Stimulated activated CD8-positive, alpha-beta memory T cell treated with anti-CD3 and anti-CD28 coated beads, Interleukin-12 subunit alpha, Interleukin-12 subunit beta, amount 100 ng/mL, for 24 hours (primary cell): ENCODE results near the gene ATP8B4.
"Not testable (repeated sequence)": the region's sequence is repeated elsewhere in the genome, so short reads cannot be mapped to it uniquely, and the experiment has no call there.

Experiments
- DNase-seq: peaks from one replicate; pipeline ENCODE4 v3.0.0-alpha.2; 2020; ENCODE audit errors: extremely low read depth

ATP8B4 gene

DNA sequence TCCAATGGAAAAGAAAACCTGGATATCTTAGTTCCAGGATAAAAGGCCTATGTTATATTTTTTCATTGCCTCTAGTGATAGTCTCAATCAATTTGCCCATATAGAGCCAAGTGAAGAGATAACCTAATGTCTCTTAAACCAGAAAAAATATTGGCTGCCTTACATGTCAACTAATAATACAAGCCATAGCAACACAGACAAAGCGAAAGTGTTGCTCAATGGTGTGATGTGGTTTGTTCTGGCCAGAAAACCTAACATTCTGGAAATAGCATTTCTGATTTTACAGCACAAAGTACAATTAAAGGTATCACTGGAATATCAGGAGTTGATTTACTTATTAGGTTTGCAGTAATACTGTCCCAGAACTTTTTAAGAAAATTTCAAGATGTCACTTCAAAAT is 101.5 kb downstream of the ATP8B4 start:
- no peak for DNase-seq

DNA sequence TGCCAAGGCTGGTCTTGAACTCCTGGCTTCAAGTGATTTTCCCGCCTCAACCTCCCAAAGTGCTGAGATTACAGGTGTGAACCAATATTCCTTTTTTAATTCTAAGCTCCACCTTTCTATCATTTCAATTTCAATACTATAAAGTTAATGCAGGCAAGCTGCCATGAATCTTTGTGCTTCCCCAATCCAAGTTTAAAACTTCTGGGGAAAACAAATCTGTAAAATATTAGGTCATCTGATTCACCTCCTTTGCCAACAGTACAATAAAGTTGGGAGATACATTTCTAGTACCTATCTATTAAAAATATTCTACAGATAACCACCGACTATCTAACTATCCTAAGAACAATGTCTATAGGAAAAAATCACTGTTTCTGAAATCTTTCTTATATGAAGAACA is 102.1 kb downstream of the ATP8B4 start:
- DNase-seq: no peak

DNA sequence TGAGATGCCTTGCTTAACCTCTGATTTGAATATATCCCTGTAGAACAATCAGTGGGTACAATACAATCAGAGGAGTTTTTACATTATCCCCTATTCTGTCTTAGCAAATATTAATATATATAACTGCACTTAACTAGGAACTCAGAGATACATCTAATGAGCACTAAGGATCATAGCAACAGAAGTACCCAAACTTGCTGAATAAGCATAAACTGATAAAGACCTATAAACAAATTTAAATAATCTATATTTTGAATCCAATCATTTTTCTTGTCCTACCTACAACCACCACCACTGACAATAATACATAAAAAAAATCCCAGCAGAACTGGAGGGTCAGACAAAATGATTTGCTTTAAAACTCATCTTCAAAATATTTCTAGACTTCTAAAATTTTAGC is 106.2 kb downstream of the ATP8B4 start:
- no peak for DNase-seq

DNA sequence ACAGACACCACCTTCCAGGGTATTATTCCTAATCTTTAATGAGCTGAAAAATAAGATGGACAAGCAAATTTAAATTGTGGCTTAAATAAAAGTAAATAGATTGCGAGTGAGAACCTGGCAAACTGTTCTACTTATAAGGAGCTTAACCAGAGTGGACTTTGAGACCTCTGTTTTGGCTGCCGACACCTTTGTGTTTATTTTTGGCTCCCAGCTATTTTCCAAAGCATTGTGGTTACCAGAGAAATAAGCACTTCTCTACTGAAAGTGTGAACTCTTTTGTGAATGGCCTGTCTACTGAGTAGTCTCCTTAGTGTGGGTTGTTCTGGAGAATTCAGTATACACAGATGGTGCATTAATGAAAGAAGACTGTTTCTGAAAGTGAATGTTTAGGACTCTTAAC is 109.4 kb downstream of the ATP8B4 start:
- DNase-seq: no peak

DNA sequence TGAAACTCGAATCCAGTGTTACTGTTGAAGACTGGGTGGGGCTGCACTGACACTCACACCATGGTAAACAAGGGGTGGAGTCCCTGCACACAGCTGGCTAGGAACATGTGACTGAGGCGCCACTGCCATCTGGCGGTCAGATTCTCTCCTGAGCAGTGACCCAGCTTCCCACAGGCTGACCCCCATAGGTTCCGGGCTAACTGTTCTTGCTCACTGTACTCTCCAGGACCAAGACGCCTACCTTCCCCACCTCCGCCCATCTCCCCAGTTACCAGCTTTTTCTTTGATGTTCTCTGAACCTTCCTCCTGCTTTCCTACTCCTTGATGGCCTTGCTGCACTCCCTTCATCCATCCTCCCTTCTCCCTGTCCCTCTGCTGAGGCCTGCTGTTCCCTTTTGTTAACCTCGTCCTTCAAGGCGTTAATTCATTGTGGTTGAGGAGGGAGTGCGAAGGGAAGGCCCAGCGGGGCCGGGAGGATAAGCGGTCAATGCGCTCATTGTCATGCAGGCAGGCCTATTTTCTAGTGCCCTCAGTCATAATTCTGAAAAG is 115.2 kb downstream of the ATP8B4 start:
- DNase-seq: peak; percentile 1

DNA sequence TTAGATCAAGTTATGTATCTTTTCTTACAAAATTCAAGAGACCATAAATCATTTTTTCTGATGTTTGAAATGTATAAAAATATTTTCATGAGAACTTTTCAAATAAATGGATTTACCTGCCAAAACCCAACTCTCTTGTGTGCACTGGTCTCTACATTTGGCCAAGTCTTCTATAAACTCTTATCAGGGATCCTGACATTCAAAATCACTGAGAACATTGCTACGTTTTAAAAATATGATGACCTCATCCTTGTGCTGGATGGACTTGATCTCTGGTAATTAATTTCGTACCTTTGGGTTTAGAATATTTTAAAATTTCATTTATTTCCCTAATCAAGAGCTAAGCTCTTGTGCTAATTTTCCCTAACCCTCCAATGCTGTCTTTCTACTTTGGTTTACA is 127.4 kb downstream of the ATP8B4 start:
- DNase-seq: no peak

DNA sequence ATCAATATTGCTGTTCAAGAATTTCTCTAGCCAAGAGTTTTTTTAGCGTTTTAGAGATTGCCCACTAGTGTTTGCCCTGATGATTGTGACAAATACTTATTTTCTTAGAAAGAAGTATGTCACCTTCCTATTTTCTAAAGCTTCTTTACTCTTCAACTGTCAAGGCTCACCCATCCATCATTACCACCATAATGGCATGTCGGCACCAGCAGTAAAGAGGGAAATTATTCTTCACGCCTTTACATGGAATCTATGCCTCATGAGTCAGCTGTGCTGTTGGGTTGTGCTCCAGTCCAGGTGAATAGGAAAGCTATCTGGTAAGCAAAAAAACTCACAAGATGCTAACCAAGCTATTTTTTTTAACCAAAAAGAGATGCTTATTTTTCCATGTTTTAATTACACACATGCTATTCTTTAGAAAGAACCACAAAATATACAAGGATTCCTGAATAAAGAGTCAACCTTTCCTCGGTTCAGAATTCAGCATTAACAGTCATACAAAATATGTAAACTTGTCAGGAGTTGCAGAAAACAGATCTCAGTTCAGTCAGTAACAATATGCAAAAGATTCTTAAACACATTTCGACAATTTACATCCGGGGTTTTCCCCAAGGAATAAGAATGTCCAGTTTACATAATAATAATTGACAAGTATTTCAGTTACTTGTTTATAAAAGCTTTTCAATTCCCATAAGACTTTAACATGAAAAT is 128.0 kb downstream of the ATP8B4 start:
- no peak for DNase-seq

DNA sequence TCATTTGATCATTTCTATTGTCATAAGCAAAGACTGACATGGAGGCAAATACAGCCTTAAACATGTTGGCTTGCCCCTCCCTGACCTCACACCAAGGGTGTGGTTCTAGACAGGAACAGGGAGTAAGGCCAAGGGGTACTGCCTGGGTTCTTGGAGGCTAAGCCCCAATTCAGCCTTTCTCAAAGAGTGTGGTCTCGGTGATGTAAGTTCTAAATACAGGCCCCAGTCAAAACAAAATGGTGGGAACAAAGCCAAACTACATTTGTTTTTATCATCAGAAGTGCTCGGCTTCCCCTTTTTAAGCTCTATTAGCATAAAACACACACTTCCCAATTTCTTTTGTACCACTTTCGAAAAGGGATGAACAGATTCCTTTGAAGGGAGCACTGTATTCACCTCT is 129.5 kb downstream of the ATP8B4 start:
- DNase-seq: no peak

DNA sequence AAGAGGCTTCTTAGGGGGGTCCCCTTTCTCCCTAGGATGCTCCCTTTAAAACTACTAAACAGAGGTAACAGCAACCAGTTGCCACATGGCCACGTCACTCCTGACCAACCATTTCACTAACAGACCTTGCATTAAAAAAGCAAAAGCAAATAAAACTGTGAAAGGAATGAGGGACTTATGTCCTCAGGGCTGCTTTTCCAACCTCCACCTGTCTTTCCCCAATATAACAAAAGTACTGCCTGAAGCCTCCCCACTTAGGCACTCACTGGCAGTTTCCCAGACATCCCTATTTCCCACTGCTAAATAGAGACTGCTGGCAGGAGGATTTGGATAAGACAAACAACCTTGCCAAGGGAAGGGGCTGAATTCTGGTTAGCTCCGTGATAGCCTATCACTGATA is 130.3 kb downstream of the ATP8B4 start:
- no peak for DNase-seq

DNA sequence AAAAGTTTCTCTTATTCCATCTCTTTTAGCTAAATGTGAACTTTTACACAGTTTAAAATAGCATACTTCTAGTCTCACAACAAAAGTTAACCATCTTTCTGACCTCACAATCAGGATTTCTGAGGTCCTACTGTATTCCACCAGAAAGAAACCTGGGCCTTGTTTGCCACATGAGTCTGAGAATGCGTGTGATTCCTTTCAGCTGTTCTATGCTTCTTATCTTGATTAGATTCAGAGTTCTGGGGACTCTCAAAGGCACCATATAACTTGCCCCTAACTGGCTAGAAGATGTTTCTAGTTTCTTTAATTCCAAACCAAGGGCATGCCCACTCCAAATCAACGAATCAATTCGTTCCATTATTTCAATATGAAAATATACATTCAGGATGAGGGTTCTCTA is 131.1 kb downstream of the ATP8B4 start:
- no peak for DNase-seq

DNA sequence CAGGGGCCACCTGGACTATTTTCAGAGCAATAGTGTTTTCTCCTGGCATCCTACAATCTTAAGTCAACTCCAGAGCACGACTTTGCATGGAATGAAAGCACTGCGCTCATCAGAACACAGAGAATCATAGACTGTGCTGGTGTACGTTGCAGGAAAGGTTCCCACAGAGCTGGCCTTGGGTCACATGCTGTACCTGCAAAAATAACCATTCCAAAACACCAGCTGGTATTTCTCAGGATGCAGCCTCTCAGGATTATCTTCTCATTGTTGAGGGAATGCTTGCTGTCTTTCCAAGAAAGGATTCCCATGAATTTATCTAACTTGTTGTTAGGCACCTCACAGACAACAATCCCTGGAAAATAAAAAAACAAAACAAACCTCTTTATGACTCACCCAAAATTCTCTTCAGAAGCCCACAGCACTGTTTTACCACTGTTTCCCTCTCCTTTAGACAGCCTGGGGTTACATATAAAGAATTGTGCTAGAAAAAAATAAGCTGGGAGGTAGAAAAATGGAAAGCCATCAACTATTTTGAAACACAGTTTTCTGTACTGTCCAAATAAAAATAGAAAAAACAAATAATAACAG is 131.7 kb downstream of the ATP8B4 start:
- no peak for DNase-seq

DNA sequence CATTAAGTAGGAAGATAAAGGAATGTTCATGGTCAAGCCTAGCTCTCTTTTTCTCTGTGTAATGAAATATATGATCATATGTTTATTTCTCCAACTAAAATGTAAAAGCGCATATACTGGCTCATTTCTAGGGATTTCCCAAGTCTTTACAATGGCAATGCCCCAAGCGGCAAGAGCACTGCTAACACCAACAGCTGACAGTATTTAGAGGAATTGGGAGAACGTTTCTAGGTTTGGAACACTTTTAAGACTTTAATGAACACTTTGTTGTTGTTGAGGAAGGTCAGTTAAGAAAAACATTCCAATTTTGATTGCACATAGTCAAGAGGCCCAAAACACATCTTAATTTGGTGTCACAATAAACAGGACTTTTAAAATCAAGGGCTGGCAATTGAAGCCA is 132.7 kb downstream of the ATP8B4 start:
- no peak for DNase-seq

DNA sequence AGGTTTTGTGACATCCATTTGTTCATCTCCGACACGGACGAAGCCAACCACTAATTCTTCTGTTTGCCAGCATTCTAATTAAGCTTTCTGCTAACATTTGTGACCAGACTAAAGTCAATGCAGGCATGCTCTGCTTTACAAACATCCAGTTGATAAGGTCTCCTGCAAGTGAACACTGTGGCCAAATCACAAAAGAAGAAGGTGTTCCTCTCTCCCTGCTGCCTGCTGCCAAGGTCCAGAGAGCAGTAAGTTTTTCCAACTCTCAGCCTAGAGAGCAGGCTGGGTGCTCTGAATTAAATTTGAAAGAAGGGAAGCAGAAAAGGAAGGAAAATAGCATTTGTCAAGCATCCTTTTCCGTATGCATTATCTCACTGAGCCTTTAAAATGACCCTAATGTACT is 133.6 kb downstream of the ATP8B4 start:
- no peak for DNase-seq

DNA sequence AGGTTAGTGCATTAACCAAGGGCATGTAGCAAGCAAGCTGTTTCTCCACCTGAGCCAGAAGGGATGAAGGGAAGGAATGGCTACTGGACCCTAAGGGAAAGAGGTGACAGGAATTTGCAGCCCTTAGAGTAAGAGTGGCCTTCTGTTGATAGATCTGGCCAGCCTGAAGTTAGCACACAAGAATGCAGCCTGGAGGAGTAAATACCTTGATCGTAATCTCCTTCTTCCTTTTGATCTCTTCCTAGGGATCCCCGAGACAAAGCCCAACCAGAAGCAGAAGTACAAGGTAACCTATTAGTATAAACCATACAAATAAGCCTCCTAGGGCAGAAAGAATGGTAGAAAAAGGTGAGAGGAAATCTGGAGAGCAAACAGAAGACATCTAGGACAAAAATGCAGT is 134.6 kb downstream of the ATP8B4 start:
- no peak for DNase-seq

DNA sequence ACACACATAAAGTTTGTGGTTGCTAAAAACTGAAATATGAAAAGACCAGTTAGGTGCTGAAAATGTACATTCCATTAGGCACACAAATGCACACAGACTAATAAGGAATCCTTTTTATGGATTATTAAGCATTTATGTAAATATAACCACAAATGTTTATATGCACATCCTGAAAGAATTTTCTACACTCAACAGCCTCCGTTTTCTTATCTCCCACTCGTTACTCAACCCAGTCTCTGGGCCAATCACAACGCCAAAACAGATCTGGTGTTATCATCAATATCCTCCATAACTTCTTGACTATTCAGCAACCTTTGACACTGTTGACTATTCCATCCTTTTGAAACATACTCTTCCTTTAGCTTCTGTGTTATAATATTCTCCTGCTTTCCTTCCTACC is 136.4 kb downstream of the ATP8B4 start:
- DNase-seq: no peak

DNA sequence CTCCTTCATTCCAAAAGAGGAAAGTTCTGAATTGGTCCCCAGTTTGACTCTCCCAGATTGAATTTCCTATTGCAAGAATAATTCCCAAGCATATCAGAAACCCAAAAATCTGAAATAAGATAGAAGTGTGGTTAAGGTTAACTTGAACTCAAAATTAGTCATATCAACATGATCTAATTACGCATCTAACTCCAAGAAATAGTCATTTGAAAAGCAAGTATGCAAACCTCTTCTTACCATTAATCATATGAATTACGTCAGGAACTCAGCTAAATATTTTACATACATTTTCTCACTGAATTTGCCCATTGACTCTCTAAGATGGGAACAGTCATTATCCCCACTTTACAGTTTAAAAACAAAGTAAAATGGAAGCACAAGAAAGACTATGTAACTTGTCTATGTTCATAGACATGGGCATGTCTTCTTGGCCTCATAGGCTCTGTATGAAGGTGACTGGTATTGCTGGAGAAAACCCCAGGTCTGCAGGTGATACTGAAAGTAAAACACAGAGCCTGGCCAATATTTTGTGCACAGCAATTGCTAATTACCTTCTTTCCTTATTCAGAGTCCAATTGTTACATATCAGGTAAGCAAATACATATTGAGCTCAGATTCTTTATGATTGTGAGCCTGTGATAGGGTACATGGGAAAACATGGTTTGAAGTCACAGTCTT is 139.2 kb downstream of the ATP8B4 start:
- no peak for DNase-seq

DNA sequence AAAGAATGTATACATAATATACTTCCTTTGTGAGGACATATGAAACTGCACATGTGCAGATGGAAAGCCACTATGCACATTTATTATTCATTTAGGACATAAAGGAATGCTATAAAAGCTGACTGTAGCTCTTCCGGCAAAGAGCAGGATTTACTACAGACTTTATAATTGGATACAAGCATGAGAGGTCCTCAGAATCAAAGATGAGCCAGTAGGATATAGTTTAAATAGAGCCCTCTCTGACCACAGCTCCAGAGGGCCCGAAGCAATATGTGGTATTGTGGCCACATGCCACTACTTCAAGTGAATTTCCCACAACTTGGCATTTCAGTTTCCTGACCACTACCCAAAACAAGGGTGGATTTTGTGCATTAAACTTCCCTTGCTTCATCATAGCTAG is 140.9 kb downstream of the ATP8B4 start:
- DNase-seq: no peak

DNA sequence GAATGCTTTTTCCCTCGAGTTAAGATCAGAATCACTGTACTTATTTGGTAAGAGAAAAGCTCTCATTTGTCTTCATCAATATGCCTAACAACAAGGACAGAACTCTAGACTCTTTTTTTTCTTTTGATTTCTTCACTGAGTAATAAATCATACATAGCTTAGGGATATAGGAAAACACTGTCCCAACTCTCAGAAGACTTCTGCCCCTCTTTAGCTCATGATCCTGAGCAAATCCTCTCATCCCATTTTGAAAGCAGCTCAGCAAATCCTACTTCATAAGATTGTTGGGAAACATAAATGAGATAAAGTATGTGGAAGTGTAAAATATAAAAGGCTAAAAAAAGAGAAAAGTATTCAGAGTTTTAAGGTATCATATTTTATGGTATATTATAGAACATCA is 141.7 kb downstream of the ATP8B4 start:
- DNase-seq: no peak

DNA sequence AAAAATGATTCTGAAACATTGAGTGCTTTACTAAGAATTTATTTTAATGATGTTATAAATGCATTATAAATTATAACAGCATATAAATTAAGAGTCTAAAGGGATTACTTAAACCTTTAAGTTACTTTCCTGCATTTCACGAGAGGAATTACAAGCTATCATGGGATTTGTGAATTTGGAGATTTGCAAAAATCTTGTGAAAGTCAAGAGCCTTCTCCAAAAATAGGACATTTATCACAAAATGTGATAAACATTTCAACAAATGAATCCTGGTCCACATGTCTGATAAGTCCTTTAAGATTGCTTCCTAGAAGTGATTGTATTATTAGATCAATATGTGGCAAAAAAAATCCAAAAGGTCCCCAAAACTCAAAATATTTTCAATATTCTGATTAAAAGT is 154.5 kb downstream of the ATP8B4 start:
- no peak for DNase-seq

DNA sequence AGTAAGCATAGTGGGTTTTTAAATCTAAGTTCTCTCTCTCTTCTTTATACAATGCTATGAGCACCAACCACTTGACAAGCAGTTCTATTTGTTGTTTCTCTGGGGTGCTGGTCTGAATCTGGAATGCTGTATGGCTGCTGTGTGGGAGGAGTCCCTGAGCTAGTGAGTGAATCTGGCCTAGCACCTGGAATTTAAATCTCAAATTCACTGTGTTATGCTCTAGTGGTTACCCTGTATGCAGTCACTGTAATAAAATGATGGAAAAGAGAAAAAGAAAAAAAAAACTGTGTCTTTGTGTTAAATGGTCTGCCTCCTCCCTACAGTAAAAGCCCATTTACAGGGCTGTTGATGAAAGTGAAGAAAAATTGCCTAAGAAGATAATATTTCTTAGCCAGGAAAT is 155.0 kb downstream of the ATP8B4 start:
- no peak for DNase-seq

DNA sequence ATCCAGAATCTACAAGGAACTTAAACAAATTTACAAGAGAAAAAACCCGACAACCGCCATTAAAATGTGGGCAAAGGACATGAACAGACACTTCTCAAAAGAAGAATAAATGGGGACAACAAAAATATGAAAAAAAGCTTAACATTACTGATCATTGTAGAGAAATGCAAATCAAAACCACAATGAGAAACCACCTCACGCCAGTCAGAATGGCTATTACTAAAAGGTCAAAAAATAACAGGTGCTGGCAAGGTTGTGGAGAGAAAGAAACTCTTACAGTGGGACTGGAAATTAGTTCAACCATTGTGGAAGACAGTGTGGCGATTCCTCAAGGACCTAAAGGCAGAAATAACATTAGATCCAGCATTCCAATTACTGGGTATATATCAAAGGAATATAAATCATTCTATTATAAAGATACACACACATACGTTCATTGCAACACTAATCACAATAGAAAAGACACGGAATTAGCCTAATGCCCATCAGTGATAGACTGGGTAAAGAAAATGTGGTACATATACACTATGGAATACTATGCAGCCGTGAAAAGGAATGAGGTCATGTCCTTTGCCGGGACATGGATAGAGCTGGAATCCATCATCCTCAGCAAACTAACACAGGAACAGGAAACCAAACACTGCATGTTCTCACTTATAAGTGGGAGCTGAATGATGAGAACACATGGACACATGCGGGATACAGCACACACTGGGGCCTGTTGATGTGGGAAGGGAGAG is 155.8 kb downstream of the ATP8B4 start:
- not testable (repeated sequence) for DNase-seq

DNA sequence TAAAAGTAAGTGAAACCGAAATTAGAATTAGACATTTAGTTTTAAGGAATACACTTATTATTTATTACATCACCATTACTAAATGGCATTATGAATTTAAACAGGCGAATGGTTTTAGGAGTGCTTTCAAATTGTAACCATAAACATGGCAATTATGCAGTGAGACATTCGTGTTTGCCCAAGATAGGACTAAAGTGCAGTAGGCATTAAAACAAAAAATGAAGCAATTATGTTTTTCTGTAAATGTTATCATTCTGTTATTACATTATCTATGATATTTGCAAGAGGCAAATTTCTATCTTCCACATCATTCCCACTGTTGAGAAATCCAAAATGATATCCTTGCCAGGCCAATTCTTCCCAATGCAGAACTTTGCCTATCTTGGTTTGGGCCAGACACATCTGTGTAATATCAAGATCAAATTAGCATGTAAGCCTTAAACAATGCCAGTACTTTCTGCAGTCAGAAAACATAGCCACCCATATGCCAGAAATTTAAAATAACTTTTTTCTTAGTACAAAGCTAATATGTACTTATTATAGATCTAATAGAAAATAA is 156.9 kb downstream of the ATP8B4 start:
- no peak for DNase-seq
